Fibroblast of skin of right biceps (primary cell): ENCODE results near the gene MAIP1.

ENCODE experiments used
- DNase-seq: peaks from one replicate; pipeline ENCODE4 v3.0.0-alpha.2; 2013

The MAIP1 gene

DNA sequence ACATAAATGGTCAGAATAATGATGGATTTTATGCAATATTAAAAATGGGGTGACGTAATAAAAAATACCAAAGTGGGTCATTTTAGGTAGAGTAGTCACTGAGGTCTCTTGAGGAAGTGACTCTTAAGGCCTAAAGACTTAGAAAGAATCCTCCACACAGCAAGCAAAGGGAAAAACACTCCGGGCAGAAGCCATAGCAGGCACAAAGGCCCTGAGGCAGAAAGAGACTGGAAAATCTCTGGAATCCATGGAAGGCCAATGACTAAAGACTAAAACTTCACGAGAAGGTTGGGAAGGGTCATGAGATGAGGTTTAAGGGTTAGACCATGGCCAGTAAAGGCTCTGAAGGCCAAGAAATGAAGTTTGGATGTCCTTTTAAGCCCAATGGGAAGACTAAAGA is 36.9 kb downstream of the MAIP1 start:
- DNase-seq: no peak

DNA sequence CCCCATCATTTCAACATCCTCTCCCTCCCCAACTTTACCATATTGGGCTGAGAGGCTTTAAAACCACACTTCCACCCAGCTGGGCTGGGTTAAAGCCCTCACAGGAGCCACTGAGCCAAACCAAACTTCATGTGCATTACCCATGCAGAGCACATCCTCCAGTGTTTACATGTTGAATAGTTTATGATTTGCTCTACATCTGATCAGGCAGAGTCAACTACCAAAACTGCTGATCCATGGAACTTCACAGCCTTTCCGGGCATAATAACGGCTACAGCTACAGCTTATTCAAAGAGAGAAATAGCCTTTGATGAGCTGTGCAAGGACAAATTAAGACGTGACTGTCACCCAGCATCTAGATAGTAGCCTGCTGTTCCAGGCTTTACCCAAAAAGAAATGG is 39.0 kb downstream of the MAIP1 start:
- DNase-seq: no peak

- DNase-seq: no peak
Measured at GRCh38 chr2:199994896-199995295, 39.5 kb downstream of the MAIP1 start.

DNA sequence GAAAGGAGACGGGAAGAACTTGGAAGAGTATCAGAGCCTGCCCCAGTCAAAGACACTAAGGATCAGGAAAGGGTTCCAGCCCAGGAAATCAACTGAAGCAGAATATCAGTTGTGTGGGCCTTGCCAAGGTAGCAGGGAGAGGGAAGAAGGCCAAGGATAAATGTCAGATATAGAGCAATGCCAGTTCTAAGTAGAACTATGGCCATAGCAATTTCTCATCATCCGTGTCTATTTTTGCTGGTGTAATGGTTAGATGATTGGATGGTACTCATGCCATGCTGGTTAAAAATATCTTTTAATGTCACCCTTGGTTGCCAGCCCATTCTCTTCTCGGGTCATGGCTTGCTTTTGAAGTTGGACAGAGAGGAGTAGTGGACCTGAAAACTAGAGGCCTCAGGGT is 41.9 kb downstream of the MAIP1 start:
- no peak for DNase-seq

GRCh38 chr2:199999166-199999565 is 43.8 kb downstream of the MAIP1 start:
- DNase-seq: no peak

DNA sequence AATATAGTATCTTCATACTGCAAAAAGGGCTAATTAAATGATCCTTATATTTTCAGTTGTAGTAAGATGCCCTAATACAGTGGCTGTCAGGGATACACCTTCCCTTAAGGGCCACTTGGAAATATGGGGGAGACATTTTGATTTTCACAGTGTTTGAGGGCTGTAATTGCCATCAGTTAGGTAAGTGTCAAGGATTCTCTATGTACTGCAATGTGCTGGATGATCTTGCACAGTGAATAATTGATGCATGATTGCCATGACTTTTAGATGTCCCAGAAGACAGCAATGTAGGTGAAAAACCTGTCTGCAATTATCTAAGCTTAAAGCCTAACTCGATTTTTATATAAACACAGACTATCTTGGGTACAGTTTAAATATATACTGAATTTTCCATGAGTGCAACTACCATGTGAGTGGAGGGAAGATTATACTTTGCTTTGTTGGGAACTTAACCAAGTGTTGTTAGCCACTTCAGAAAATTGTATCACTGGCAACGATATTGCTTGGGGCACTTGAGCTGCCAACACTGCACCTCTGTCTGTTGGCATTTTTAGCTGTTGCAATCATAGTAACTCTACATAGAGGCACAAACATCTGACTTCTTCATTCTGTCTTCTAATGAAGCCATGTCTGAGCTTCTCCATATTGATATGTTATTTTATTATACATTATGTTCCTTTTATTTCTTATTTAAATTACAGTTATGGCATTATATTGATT is 45.2 kb downstream of the MAIP1 start:
- no peak for DNase-seq

DNA sequence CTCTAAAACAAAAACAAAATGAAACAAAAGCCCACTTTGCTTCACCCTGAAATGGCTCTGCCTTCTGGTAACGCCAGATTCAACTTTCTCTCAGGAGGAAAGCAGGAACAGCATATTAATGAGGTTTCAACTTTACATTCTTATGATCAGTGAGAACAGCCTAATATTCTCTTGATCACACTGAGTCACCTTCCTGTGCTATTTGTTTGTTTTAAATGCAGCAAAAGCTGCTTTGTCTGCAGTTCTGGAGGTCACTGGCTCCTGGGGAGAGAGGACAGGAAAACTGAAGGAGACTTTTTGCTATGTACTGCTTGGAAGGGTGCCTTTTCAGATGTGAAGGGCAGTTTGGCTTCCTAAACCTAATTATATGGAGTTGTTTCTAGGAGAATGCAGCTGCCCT is 48.1 kb downstream of the MAIP1 start:
- DNase-seq: peak; percentile 9

DNA sequence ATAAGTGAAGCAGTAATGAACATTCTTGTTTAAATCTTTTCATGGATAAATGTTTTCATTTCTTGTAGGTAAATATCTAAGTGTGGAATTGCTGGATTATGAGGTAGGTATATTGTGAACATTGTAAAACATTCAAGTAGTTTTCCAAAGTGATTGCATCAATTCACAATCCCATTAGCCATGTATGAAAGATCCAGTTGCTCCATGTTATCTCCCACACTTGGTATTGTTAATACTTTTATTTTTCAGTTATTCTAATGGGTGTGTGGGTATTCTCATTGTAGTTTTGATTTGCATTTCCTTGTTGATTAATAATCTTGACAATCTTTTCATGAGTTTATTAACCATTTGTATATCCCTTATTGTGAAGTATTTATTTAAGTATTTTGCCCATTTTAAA is 50.3 kb downstream of the MAIP1 start:
- no peak for DNase-seq

DNA sequence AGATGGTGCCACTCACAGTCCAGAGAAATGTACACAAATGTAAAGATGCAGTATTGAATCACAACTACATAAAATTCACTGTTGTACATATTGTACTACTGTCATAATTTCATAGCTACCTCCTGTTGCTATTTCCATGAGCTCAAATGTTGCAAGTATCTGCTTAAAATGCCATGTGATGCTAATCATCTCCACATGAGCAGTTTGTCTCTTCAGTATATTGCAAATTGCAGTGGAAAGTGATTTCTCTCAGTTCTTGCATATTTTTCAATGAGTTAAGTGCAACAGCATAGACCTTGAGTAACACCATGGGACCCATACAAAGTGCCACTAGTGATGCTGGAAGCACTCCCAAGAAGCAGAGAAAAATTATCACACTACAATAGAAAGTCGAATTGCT is 51.9 kb downstream of the MAIP1 start:
- no peak for DNase-seq

DNA sequence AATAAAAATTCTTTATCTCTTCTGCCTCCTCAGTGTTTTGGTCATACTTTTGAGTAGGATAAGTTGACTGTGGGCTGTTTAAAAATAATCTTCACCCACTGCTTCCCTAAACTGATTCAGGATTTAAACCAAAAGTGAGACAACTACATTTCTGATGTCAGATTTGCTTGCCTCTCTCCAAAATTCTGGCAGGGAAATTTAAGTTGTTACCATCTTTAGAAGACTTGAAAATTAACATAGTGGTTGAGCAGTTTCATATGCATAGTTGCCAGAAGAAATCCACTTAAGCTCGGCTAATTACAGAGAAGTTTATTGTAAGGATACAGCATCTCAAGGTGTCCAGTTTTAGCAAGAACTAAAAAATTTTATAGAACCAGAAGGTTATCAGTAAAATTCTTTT is 57.0 kb downstream of the MAIP1 start:
- no peak for DNase-seq
